Stimulated activated naive CD8-positive, alpha-beta T cell treated with anti-CD3 and anti-CD28 coated beads, Interleukin-15, amount 100 ng/mL, for 72 hours (primary cell): ENCODE measurements around the gene BAG2.
A peak's percentile ranks its signal among the peaks of the same experiment; 100 is the strongest.

Source experiments
- ATAC-seq: fragments of 150-1000 bp; cut with Tn5 transposase; 2 replicates; pipeline ENCODE4 v1.10.0; 2021; ENCODE audit warnings: mild to moderate bottlenecking, moderate library complexity
- DNase-seq, 2 donors: peaks; one replicate each; pipeline ENCODE4 v3.0.0; 2021 to 2022
- H3K27ac Mint-ChIP-seq, 2 donors: one replicate each; pipeline ENCODE4 v1.8.0; 2022; ENCODE audit warnings: mild to moderate bottlenecking in 2 of 2, mixed read lengths in 2 of 2, moderate library complexity in 2 of 2
- H3K27me3 Mint-ChIP-seq: one replicate; pipeline ENCODE4 v1.8.0; 2022; ENCODE audit warnings: mixed read lengths
- H3K4me1 Mint-ChIP-seq: one replicate; pipeline ENCODE4 v1.8.0; 2022; ENCODE audit warnings: mild to moderate bottlenecking, mixed read lengths
- H3K4me3 Mint-ChIP-seq, 2 donors: one replicate each; pipeline ENCODE4 v1.8.0; 2022; ENCODE audit warnings: mild to moderate bottlenecking in 2 of 2, mixed read lengths in 2 of 2, moderate library complexity in 1 of 2
- H3K9me3 Mint-ChIP-seq, 2 donors: one replicate each; pipeline ENCODE4 v1.8.0; 2022; ENCODE audit warnings: mixed read lengths in 2 of 2

Gene BAG2

DNA sequence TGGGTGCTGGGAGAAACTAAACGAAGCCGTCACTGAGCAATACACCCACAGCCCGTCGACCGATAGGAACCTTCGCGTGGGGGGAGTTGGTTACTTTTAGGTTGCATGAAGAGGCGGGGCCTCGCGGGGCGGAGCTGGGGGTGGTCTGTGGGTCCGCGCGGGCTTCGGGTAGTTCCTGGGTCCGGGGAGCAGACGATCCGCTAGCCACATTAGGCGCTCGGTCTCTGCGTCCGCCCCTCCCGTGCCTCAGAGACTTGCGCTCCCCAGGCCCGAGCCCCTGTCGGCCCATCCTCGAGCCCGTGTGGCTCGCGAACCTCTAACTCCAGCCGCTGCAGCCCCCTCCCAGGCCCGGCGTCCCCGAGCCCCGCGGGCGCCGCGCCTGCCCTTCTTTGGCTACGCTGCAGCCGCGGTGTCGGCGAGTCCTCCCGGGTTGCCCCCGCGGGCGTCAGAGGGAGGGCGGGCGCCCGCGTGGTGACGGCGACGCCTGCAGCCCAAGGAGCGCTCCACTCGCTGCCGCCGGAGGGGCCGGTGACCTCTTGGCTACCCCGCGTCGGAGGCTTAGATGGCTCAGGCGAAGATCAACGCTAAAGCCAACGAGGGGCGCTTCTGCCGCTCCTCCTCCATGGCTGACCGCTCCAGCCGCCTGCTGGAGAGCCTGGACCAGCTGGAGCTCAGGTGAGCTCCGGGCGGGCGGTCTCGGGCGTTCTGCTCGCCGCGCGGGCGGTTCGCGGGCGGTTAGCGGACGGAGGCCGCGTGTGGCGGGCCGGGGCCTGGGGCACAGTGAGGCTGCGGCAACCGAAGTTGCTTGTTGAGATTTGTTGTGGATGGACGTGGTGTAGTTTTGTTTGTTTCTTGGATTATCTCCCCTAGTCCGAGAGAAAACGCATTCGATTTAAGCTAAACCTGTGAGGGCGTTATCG is at the start of gene BAG2:
Gene BAG2, plus strand, starts transcription at position 191 of the 920 bp plus-strand sequence. Its CDS starts 372 bp downstream, at position 563.
- Mint-ChIP-seq H3K27me3 (no peaks in the 10 kb centered on the region), H3K4me1 (peaks cover 48% of the 10 kb centered on the region)
- peak; percentile 94 for ATAC-seq

GRCh38 chr6:57123111-57123510 is 49.0 kb upstream of the BAG2 start:
- ATAC-seq (no peak), DNase-seq (no peak)
- peaks cover 0 to 13% of the 10 kb centered on the region in 2 donors for H3K9me3 Mint-ChIP-seq
- no peak overlapping the region for H3K27ac Mint-ChIP-seq
- no peaks in the 10 kb centered on the region for H3K27me3 Mint-ChIP-seq
- no peak overlapping the region for H3K4me3 Mint-ChIP-seq
- H3K4me1 Mint-ChIP-seq: peaks cover 12% of the 10 kb centered on the region

More for the DNA sequence above, at the start of gene BAG2:
- no peaks in the 10 kb centered on the region for H3K9me3 Mint-ChIP-seq
- H3K27ac Mint-ChIP-seq: peak within 1 kb of the TSS; percentile 98
- DNase-seq: peak; percentile 93 to 94
- peak within 1 kb of the TSS; percentile 91 to 99 for H3K4me3 Mint-ChIP-seq

GRCh38 chr6:57127763-57128162 is 44.4 kb upstream of the BAG2 start:
- no peak overlapping the region for H3K27ac Mint-ChIP-seq
- no peaks in the 10 kb centered on the region for H3K27me3 Mint-ChIP-seq
- H3K4me1 Mint-ChIP-seq: no peaks in the 10 kb centered on the region
- H3K4me3 Mint-ChIP-seq: no peak overlapping the region
- no peak for ATAC-seq
- H3K9me3 Mint-ChIP-seq: no peaks in the 10 kb centered on the region
- DNase-seq: no peak

- H3K4me1 Mint-ChIP-seq: no peaks in the 10 kb centered on the region
- H3K4me3 Mint-ChIP-seq: no peak overlapping the region
- DNase-seq: no peak
- ATAC-seq: no peak
- no peak overlapping the region for H3K27ac Mint-ChIP-seq
- H3K27me3 Mint-ChIP-seq: no peaks in the 10 kb centered on the region
- no peaks in the 10 kb centered on the region for H3K9me3 Mint-ChIP-seq
Observed at GRCh38 chr6:57130661-57131177, 41.4 kb upstream of the BAG2 start.

DNA sequence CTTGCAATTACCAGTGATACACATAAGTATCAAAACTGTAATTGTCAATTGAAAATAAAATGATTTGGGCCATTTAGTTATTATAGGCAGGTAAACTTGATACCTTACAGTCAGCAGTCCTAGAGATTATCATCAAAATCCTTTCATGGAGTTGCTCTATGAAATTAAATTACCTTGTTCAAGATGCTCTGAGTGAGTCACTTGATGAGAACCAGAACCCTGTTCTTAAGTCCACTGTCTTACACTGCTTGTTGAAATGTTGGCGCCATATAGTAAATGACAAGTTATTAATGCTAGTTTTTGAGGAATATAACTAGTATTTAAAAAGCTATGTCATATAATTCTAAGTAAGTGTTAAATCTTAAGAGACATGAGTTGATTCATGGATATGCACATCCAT is 37.2 kb upstream of the BAG2 start:
- no peak for DNase-seq
- Mint-ChIP-seq H3K4me1 (peaks cover 19% of the 10 kb centered on the region), H3K27ac (no peak overlapping the region), H3K4me3 (no peak overlapping the region), H3K9me3 (no peaks in the 10 kb centered on the region), H3K27me3 (no peaks in the 10 kb centered on the region)
- ATAC-seq: no peak

DNA sequence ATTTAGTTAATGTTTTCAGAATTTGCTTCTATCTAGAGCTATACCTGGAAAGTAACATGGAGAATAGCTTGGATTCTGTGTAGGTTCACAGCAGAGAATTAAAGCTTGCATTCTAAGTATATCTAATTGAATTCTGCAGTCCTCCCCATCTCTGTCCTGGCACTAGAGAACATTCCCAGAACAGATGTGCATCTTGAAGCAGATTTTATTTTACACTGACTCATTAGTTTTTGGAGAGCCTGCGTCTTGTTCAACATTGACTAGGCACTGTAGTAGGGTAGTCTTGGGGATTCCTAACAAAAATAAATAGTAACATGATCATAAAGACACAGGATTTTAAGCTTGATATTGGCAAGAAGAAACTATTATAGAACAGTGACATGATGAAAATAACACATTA is 36.2 kb upstream of the BAG2 start:
- no peaks in the 10 kb centered on the region for H3K27me3 Mint-ChIP-seq
- no peak overlapping the region for H3K27ac Mint-ChIP-seq
- no peaks in the 10 kb centered on the region for H3K9me3 Mint-ChIP-seq
- H3K4me1 Mint-ChIP-seq: peaks cover 19% of the 10 kb centered on the region
- DNase-seq (no peak), ATAC-seq (no peak)
- H3K4me3 Mint-ChIP-seq: no peak overlapping the region

DNA sequence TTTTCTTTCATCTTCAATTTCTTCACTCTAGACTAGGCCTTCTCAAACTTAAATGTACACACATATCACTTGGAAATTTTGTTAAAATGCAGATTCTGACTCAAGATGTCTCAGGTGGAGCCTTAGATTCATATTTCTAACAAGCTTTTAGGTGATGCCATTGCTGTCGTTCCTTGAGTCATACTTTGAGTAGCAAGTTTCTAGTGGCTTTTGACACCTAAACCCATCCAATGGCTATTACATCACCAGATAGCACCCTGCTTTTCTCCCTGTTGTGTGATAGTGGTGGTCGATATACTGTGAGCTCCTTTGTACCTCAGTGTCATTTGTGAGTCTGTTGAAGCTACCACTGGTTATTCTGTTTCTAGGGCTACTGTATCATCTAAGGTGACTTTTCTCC is 34.8 kb upstream of the BAG2 start:
- Mint-ChIP-seq H3K4me3 (peak overlapping the region in 1 of 2 donors; percentile 12), H3K9me3 (no peaks in the 10 kb centered on the region), H3K4me1 (peaks cover 19% of the 10 kb centered on the region), H3K27me3 (no peaks in the 10 kb centered on the region), H3K27ac (no peak overlapping the region)
- ATAC-seq (peak; percentile 97), DNase-seq (peak in 1 of 2 donors; percentile 11)

DNA sequence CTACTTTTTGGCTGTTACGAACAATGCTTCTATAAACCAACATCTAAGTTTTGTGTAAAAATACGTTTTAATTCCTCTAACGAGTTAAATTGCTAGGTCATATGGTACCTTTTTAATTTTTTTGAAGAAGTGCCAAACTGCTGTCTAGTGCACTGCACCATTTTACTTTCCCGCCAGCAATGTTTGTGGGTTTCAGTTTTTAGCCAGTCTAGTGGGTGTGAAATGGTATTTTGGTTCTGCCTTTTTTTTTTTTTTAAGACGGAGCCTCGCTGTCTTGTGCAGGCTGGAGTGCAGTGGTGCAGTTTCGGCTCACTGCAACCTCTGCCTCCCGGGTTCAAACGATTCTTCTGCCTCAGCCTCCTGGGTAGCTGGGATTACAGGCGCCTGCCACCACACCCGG is 34.1 kb upstream of the BAG2 start:
- Mint-ChIP-seq H3K4me1 (peaks cover 19% of the 10 kb centered on the region), H3K27me3 (no peaks in the 10 kb centered on the region), H3K4me3 (no peak overlapping the region), H3K27ac (no peak overlapping the region), H3K9me3 (no peaks in the 10 kb centered on the region)
- no peak for ATAC-seq
- no peak for DNase-seq

GRCh38 chr6:57141451-57142177 is 30.5 kb upstream of the BAG2 start:
- Mint-ChIP-seq H3K9me3 (no peaks in the 10 kb centered on the region), H3K4me3 (no peak overlapping the region), H3K27me3 (no peaks in the 10 kb centered on the region), H3K4me1 (peaks cover 13% of the 10 kb centered on the region), H3K27ac (no peak overlapping the region)
- DNase-seq (no peak), ATAC-seq (no peak)

- Mint-ChIP-seq H3K9me3 (no peaks in the 10 kb centered on the region), H3K4me3 (no peak overlapping the region), H3K27me3 (no peaks in the 10 kb centered on the region), H3K4me1 (peaks cover 9% of the 10 kb centered on the region), H3K27ac (no peak overlapping the region)
- ATAC-seq (no peak), DNase-seq (no peak)
Observed at GRCh38 chr6:57142178-57142525, 30.0 kb upstream of the BAG2 start.

DNA sequence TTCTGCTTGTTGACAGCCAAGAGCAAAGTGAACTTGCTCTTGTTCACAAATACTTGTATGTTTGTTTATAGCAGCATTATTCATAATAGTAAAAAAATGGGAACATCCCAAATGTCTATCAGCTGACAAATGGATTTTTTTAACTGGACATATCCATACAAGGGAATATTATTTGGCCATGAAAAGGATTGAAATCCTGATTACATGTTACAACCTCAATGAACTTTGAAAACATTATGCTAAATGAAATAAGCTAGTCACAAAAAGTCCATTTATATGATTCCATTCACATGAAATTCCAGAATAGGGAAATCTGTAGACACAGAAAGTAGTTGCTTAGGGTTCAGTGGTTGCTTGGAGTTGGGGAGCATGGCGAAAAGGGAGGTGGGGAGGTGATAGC is 28.4 kb upstream of the BAG2 start:
- no peak for DNase-seq
- Mint-ChIP-seq H3K27ac (no peak overlapping the region), H3K4me3 (no peak overlapping the region), H3K4me1 (peaks cover 14% of the 10 kb centered on the region), H3K9me3 (no peaks in the 10 kb centered on the region), H3K27me3 (no peaks in the 10 kb centered on the region)
- ATAC-seq: no peak

DNA sequence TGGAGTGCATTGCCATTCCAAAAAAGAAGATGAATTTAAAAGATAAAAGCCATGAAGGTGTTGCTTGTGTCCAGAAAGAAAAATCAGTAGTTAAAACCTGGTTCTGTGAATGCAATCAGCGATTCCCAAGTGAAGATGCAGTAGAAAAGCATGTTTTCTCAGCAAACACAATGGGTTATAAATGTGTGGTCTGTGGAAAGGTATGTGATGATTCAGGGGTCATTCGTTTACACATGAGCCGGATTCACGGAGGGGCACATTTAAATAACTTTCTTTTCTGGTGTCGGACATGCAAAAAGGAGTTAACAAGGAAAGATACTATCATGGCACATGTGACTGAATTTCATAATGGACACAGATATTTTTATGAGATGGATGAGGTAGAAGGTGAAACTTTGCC is 24.7 kb upstream of the BAG2 start:
- Mint-ChIP-seq H3K4me3 (no peak overlapping the region), H3K9me3 (no peaks in the 10 kb centered on the region)

DNA sequence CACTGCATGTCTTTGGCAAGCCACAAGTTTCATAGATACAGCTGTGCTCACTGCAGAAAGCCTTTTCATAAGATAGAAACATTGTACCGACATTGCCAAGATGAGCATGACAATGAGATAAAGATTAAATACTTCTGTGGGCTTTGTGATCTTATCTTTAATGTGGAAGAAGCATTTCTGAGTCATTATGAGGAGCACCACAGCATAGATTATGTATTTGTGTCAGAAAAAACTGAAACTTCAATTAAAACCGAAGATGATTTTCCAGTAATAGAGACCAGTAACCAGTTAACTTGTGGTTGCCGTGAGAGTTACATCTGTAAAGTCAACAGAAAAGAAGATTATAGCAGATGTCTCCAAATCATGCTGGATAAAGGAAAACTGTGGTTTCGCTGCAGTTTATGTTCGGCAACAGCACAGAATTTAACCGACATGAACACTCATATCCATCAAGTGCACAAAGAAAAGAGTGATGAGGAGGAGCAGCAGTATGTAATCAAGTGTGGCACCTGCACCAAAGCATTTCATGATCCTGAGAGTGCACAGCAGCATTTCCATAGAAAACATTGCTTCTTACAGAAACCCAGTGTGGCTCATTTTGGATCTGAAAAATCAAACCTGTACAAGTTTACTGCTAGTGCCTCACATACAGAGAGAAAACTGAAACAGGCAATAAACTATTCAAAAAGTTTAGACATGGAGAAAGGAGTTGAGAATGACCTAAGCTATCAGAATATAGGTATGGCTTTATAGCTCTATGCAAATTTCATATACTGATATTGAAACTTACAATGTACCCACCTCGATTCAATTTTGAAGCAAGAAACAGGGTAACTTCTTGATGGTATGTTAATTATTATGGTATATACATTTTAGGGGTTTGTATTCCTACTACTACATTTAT is 23.9 kb upstream of the BAG2 start:
- peaks cover 14% of the 10 kb centered on the region for H3K4me1 Mint-ChIP-seq
- no peak for DNase-seq

More for the DNA sequence above, 24.7 kb upstream of the BAG2 start:
- H3K27ac Mint-ChIP-seq: no peak overlapping the region
- ATAC-seq (no peak), DNase-seq (no peak)
- H3K27me3 Mint-ChIP-seq: no peaks in the 10 kb centered on the region
- peaks cover 14% of the 10 kb centered on the region for H3K4me1 Mint-ChIP-seq

GRCh38 chr6:57158658-57159057 is 13.5 kb upstream of the BAG2 start:
- H3K4me3 Mint-ChIP-seq: no peak overlapping the region
- H3K27ac Mint-ChIP-seq: no peak overlapping the region
- DNase-seq (no peak), ATAC-seq (peak; percentile 76)
- no peaks in the 10 kb centered on the region for H3K9me3 Mint-ChIP-seq
- peaks cover 6% of the 10 kb centered on the region for H3K4me1 Mint-ChIP-seq
- H3K27me3 Mint-ChIP-seq: no peaks in the 10 kb centered on the region

More for the DNA sequence above, 23.9 kb upstream of the BAG2 start:
- Mint-ChIP-seq H3K27me3 (no peaks in the 10 kb centered on the region), H3K9me3 (no peaks in the 10 kb centered on the region), H3K4me3 (no peak overlapping the region), H3K27ac (peak overlapping the region; percentile 81 to 85)
- ATAC-seq: peak; percentile 48

DNA sequence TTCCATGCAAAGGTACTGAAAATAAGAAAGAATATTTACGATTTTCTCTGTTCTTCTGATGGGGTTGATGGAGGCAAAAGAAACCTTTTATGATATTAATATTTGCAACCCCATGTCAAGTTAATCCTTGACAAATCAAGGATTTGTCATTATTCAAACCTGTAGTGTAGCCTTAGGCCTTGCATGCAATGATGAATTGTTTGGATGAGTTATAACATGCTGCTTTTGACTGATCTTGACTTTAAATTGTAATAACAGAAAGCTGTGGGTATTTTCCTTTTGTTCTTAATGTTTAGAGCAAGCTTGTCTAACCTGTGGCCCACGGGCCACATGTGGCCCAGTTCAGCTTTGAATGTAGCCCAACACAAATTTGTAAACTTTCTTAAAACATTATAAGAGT is 13.0 kb upstream of the BAG2 start:
- ATAC-seq: no peak
- DNase-seq: no peak
- H3K27ac Mint-ChIP-seq: no peak overlapping the region
- no peaks in the 10 kb centered on the region for H3K27me3 Mint-ChIP-seq
- H3K4me3 Mint-ChIP-seq: no peak overlapping the region
- peaks cover 6% of the 10 kb centered on the region for H3K4me1 Mint-ChIP-seq
- H3K9me3 Mint-ChIP-seq: no peaks in the 10 kb centered on the region
